BLaER1 treated with 17β-estradiol and CSF1 and Interleukin-3, amounts not matched to agents 10 nM and 100 nM (cell line): Measurements from ENCODE around the gene NUAK1.
A peak's percentile ranks its signal among the peaks of the same experiment; 100 is the strongest.

Experiments
- H3K27ac ChIP-seq, 11 experiments: shearing (Covaris generic); formaldehyde crosslinking; 2 replicates each; pipeline ENCODE4 v1.8.1; 2022
- H3K27me3 ChIP-seq, 11 experiments: shearing (Covaris generic); formaldehyde crosslinking; 2 replicates each; pipeline ENCODE4 v1.8.1; 2022
- H3K36me3 ChIP-seq, 11 experiments: shearing (Covaris generic); formaldehyde crosslinking; 2 replicates each; pipeline ENCODE4 v1.8.1; 2022
- H3K4me1 ChIP-seq, 10 experiments: shearing (Covaris generic); formaldehyde crosslinking; 2 replicates each; pipeline ENCODE4 v1.8.1; 2022
- H3K4me2 ChIP-seq, 11 experiments: shearing (Covaris generic); formaldehyde crosslinking; 2 replicates each; pipeline ENCODE4 v1.8.1; 2022
- H3K4me3 ChIP-seq, 10 experiments: shearing (Covaris generic); formaldehyde crosslinking; 2 replicates each; pipeline ENCODE4 v1.8.1; 2022
- H3K9ac ChIP-seq, 11 experiments: shearing (Covaris generic); formaldehyde crosslinking; 2 replicates each; pipeline ENCODE4 v1.8.1; 2022
- H3K9me3 ChIP-seq, 11 experiments: shearing (Covaris generic); formaldehyde crosslinking; replicated peaks in 1 of 11; 2 replicates each; pipeline ENCODE4 v1.8.1; 2022
- H4K20me1 ChIP-seq, 11 experiments: shearing (Covaris generic); formaldehyde crosslinking; 2 replicates each; pipeline ENCODE4 v1.8.1; 2022
- Cebpa-rat ChIP-seq, 11 experiments: shearing (Covaris generic); IDR thresholded peaks; 2 replicates each; pipeline ENCODE4 v1.8.1; 2022

Gene NUAK1

DNA sequence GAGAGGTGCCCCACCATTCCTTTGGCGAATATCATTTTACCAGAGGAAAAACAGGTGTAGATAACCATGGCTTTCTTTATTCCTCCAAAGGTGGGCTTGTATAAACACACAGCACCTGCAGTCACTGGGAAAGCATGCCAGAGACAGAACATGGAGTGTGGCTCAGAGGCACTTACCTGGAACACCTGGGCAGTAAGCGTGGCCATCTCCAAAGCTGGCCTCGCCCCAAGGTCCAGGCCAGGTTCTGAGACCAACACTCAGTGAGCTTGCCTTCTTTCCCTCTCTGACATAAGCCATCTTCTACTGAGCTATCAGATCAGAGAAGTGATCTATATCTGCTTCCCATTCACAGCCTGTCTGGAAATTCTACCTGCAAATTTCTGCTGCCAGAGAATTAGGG, 70.5 kb downstream of the NUAK1 start:
- no peak for TF ChIP-seq Cebpa-rat (IDR thresholded peaks at IDR 0.05)

DNA sequence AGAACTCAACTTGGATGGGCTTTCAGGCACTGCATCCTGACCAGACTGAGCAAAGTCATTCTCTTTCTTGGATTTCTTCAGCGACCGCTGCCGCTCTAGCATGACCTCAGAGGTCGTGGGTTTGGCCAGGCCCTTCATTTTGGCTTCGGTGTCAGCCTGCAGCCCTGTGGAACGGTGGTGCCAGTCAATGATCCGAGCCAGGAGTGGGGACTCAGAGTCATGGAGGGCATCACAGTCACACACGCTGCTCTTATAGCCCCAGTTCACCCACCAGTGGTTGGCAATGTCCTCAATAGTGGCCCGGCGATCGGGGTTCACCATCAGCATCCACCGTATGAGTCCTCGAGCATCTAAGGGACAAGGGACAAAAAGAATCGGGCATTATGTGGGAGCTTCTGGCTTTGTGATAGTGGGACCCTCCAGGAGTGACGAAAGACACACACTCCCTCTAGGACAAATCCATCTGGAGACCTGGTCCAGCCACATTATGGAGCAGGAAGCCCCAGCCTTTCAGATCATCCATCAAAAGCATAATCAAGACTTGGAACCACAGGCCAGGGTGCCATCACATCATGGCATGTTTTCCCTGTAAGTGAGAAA, 71.0 kb downstream of the NUAK1 start:
- Histone ChIP-seq H3K4me1 (0 out of 20 replicates have a peak, but pooled peaks cover 0 to 4% (median 0%) of the 10 kb centered on the region in 10 experiments), H3K9ac (no peak overlapping the region), H3K27me3 (no peaks in the 10 kb centered on the region), H4K20me1 (no peaks in the 10 kb centered on the region), H3K36me3 (no peaks in the 10 kb centered on the region), H3K27ac (no peak overlapping the region), H3K4me2 (no peak overlapping the region), H3K4me3 (no peak overlapping the region), H3K9me3 (peaks cover 0 to 20% (median 3%) of the 10 kb centered on the region in 11 experiments; a peak in 4 of 22 replicates)
- no peak for TF ChIP-seq Cebpa-rat (IDR thresholded peaks at IDR 0.05)

More for the DNA sequence above, 70.5 kb downstream of the NUAK1 start:
- Histone ChIP-seq H3K27me3 (no peaks in the 10 kb centered on the region), H3K27ac (no peak overlapping the region), H3K4me3 (no peak overlapping the region), H3K36me3 (no peaks in the 10 kb centered on the region), H3K4me2 (no peak overlapping the region), H3K9me3 (peaks cover 0 to 20% (median 3%) of the 10 kb centered on the region in 11 experiments; a peak in 4 of 22 replicates), H3K4me1 (0 out of 20 replicates have a peak, but pooled peaks cover 0 to 4% (median 0%) of the 10 kb centered on the region in 10 experiments), H4K20me1 (no peaks in the 10 kb centered on the region), H3K9ac (no peak overlapping the region)

DNA sequence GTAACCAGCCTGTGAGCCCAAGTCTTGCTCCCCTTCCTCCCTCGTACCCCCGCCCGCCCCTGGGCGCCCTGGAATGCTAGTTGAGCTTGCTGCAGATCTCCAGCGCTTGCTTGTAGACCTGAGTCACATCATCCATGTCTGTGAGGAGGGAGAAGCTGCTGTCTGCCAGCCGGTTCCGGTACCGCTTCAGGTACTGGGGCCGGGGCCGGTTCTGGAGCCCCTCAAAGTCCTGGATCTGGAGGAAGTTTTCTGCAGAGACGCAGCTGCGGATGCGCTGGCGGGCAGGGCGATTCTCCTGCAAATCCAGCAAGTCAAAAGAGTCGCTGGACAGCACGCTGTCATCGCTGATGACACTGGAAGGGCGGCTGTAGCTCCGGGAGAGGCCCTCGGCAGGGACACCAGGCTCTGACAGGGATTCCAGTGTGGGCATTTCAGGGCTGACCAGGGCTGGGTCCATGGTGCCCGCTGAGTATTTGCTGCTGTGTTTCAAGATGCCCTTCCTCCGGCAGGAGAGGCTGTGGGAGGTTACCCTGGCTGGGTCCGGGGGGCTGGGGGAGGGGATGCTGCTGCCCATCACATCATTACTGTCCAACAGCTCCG, 71.9 kb downstream of the NUAK1 start:
- Histone ChIP-seq H3K4me2 (no peak overlapping the region), H3K4me1 (0 out of 20 replicates have a peak, but pooled peaks cover 0 to 4% (median 0%) of the 10 kb centered on the region in 10 experiments), H4K20me1 (no peaks in the 10 kb centered on the region), H3K27me3 (no peaks in the 10 kb centered on the region), H3K27ac (no peak overlapping the region), H3K4me3 (no peak overlapping the region), H3K9ac (no peak overlapping the region), H3K9me3 (peaks cover 0 to 20% (median 3%) of the 10 kb centered on the region in 11 experiments; a peak in 4 of 22 replicates), H3K36me3 (no peaks in the 10 kb centered on the region)
- TF ChIP-seq Cebpa-rat (IDR thresholded peaks at IDR 0.05): no peak

DNA sequence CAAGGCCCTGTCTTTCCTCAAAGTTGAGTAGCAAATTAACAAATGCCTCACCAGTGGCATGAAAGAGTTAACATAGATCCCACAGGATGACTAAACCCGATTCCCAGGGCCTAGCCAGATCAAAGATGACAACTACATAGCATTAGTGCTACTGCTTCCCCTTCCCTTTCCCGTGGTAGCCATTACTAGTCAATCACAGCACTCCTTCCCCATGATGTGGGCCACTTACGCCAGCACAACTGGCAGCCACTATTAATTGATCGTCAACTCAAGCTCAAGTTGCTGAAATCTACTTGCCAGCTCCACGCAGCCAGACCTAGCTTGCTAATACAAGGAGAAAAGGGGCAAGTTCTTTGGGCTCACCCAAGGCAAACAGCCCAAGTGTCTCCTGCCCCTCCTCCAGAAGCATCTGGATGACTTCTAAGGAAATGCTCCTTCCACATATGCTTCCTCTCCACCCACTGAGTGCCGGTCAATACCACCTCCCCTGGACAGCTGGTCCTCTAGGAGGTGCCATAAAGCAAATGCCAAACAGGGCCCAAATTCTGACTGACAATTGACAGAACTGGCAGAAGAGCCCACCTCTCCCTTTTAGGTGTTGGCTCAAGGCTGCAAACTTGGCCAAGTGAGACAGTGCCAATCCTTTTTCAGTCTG, 72.6 kb downstream of the NUAK1 start:
- H3K4me3 ChIP-seq: no peak overlapping the region
- no peak overlapping the region for H3K27ac ChIP-seq
- no peak overlapping the region for H3K9ac ChIP-seq
- H3K4me2 ChIP-seq: no peak overlapping the region; a peak in 1 of 22 replicates
- no peaks in the 10 kb centered on the region for H3K36me3 ChIP-seq
- H4K20me1 ChIP-seq: no peaks in the 10 kb centered on the region
- H3K9me3 ChIP-seq: peaks cover 0 to 20% (median 3%) of the 10 kb centered on the region in 11 experiments; a peak in 4 of 22 replicates
- no peak for TF ChIP-seq Cebpa-rat (IDR thresholded peaks at IDR 0.05)
- H3K4me1 ChIP-seq: 0 out of 20 replicates have a peak, but pooled peaks cover 0 to 4% (median 0%) of the 10 kb centered on the region in 10 experiments
- H3K27me3 ChIP-seq: no peaks in the 10 kb centered on the region

DNA sequence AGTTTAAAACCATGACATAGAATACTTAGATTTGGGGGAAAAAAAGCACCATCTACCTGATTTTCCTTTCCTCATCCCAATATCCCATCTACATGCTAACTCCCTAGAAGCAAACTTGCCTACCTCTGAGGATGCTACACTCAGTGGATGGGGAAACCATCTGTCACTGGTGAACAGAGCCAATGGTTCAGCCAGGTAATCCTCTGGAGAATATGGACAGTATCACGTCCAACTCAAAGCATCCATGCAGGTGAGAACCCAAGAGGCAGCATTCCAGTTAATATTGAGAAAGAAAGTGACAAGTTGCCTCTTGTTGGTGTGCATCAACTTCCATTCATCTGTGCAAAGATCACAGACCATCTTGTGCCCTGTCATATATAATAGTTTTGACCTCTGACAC, 73.2 kb downstream of the NUAK1 start:
- no peaks in the 10 kb centered on the region for H3K36me3 ChIP-seq
- TF ChIP-seq Cebpa-rat (IDR thresholded peaks at IDR 0.05): no peak

DNA sequence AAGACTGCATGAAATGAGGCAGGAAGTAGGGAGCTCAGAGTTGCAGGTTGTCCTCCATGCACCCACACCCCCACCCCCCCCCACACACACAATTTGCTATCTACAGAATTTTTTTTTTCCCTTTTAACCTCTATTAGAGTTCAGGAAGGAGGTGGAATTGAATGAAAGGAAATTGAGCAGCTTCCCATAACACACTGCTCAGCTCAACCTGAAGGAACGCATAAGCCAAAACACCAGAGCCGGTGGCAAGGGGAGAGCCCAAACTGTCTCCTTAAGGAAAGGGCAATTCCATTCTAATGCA, 74.1 kb downstream of the NUAK1 start:
- no peaks in the 10 kb centered on the region for H3K36me3 ChIP-seq
- no peak overlapping the region for H3K4me2 ChIP-seq
- no peak overlapping the region for H3K9ac ChIP-seq
- H3K27ac ChIP-seq: no peak overlapping the region
- TF ChIP-seq Cebpa-rat (IDR thresholded peaks at IDR 0.05): no peak
- H3K4me3 ChIP-seq: no peak overlapping the region
- peaks cover 0 to 17% (median 3%) of the 10 kb centered on the region in 11 experiments; a peak in 4 of 22 replicates for H3K9me3 ChIP-seq
- H3K27me3 ChIP-seq: no peaks in the 10 kb centered on the region
- no peaks in the 10 kb centered on the region for H4K20me1 ChIP-seq
- H3K4me1 ChIP-seq: 0 out of 20 replicates have a peak, but pooled peaks cover 0 to 4% (median 0%) of the 10 kb centered on the region in 10 experiments

More for the DNA sequence above, 73.2 kb downstream of the NUAK1 start:
- no peak overlapping the region for H3K9ac ChIP-seq
- no peak overlapping the region for H3K27ac ChIP-seq
- H3K27me3 ChIP-seq: no peaks in the 10 kb centered on the region
- H3K4me3 ChIP-seq: no peak overlapping the region
- H4K20me1 ChIP-seq: no peaks in the 10 kb centered on the region
- 0 out of 20 replicates have a peak, but pooled peaks cover 0 to 4% (median 0%) of the 10 kb centered on the region in 10 experiments for H3K4me1 ChIP-seq
- H3K9me3 ChIP-seq: peaks cover 0 to 20% (median 3%) of the 10 kb centered on the region in 11 experiments; a peak in 4 of 22 replicates
- H3K4me2 ChIP-seq: no peak overlapping the region

DNA sequence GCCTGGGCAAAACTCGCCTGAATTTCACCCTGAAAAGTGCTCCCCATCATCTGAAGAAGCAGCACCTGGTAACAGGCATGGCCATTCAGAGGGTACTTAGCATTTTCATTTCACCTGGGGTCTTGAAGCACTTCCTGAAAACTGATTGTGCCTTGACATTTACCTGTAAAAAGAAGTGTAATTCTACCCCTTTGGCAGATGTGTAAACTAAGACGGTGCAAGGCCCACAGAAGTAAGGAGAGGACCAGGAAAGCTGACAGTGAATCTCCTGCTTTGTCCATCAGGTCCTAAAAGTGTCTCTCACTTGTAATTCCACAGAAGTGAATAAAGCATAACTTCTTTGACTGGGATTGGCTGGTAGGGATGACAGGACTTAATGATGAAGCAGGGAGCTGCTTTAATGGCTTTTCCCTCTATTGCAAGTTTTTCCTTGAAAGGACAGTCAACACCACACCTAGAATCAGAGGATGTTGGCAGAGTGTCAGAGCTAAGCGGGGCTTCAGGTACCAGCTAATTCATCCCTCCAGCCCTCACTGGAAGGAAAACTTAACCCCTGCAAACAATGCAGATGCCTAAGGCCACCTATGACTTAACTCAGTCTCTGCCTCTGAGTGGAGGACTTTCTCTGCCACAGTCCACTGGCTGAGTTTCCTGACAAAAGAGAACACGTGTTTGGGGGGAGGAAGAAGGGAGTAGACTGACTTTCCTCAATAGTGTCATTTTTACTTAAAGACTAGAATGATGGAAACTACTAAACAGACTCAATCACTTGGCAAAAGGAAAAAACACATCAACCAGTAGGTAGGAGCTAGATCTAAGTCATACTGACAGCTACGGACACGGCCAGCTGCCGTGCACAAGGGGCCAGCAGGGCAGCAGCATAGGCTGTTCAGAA, 74.7 kb downstream of the NUAK1 start:
- H3K27me3 ChIP-seq: no peaks in the 10 kb centered on the region
- H3K36me3 ChIP-seq: no peaks in the 10 kb centered on the region
- H3K27ac ChIP-seq: no peak overlapping the region
- 0 out of 22 replicates have a peak overlapping the region, but pooled peaks of 1 of the 11 experiments have one; percentile 22 for H3K4me2 ChIP-seq
- no peak overlapping the region for H3K9ac ChIP-seq
- no peak for TF ChIP-seq Cebpa-rat (IDR thresholded peaks at IDR 0.05)
- peaks cover 0 to 12% (median 3%) of the 10 kb centered on the region in 11 experiments; a peak in 3 of 22 replicates for H3K9me3 ChIP-seq
- H3K4me1 ChIP-seq: 0 out of 20 replicates have a peak, but pooled peaks cover 0 to 4% (median 0%) of the 10 kb centered on the region in 10 experiments
- H4K20me1 ChIP-seq: no peaks in the 10 kb centered on the region
- H3K4me3 ChIP-seq: no peak overlapping the region

GRCh38 chr12:106062693-106063092, 76.1 kb downstream of the NUAK1 start:
- 0 out of 20 replicates have a peak, but pooled peaks cover 0 to 4% (median 0%) of the 10 kb centered on the region in 10 experiments for H3K4me1 ChIP-seq
- H3K27me3 ChIP-seq: no peaks in the 10 kb centered on the region
- H3K4me3 ChIP-seq: no peak overlapping the region
- H3K9ac ChIP-seq: no peak overlapping the region
- no peak for TF ChIP-seq Cebpa-rat (IDR thresholded peaks at IDR 0.05)
- H4K20me1 ChIP-seq: no peaks in the 10 kb centered on the region
- H3K9me3 ChIP-seq: peaks cover 0 to 10% (median 0%) of the 10 kb centered on the region in 11 experiments; a peak in 3 of 22 replicates
- H3K4me2 ChIP-seq: no peak overlapping the region
- H3K27ac ChIP-seq: no peak overlapping the region
- no peaks in the 10 kb centered on the region for H3K36me3 ChIP-seq
